CD4-positive, alpha-beta T cell treated with Interleukin-10 for 1 hour (primary cell): ENCODE measurements around the gene HNRNPU.

Experiments
- DNase-seq: peaks from one replicate; pipeline ENCODE4 v3.0.0-alpha.2; 2020

The HNRNPU gene

GRCh38 chr1:244800821-244801220 lies 63.5 kb downstream of the HNRNPU start:
- no peak for DNase-seq
